Tibial nerve (tissue), 4 donors: ENCODE measurements around the gene SORCS3.

ENCODE experiments used
- CTCF ChIP-seq, 5 experiments: fragments of 200-600 bp in 3 of 5; fragments of 450-650 bp in 2 of 5; sonication (generic) in 3 of 5; IDR thresholded peaks; one replicate each; pipeline ENCODE4 v1.5.1; 2016 to 2019; ENCODE audit warnings: antibody characterized with exemption in 5 of 5, mild to moderate bottlenecking in 3 of 5, moderate library complexity in 2 of 5
- EP300 ChIP-seq, 2 donors: sonication (generic); formaldehyde crosslinking; IDR thresholded peaks; one replicate each; pipeline ENCODE4 v1.6.1; 2017; ENCODE audit warnings: antibody characterized with exemption in 2 of 2, mild to moderate bottlenecking in 1 of 2

DNA sequence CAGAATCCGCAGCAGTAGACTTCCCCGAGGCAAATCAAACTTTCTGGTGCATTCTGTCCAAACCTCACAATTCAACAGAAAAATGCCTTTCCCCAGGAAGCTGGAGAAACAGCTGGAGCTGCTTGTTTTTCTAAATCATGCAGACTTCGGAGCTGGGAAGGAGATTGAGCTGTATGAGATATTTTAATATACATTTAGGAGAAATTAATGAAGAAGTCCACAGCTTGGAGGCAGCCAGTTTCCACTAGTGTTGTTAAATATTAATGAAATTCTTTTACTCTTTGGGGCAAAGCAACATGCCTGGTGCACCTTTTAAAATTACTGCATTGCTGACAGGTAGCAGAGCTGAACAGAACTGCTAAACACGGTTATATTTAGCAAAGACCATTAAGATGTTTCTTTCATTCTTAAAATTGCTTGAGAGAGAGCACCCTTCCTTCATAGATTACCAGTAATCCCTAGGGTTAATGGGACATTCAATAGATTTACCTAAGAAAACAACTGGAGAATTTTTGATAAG, 566.4 kb downstream of the SORCS3 start:
- TF ChIP-seq CTCF (IDR thresholded peaks at IDR 0.05) (no peak), EP300 (IDR thresholded peaks at IDR 0.05) (no peak)
